OCI-LY1 (cell line): ENCODE measurements around the gene SMC5.

Experiments used
- H2AFZ ChIP-seq: fragments of 200-600 bp; sonication (generic), shearing (Covaris generic); 2 replicates; pipeline ENCODE4 v1.6.0; 2014; ENCODE audit warnings: antibody characterized with exemption, mild to moderate bottlenecking, low read length
- H3F3A ChIP-seq: fragments of 200-600 bp; sonication (generic), shearing (Covaris generic); 2 replicates; pipeline ENCODE4 v1.6.0; 2014; ENCODE audit warnings: mild to moderate bottlenecking, antibody characterized with exemption, low read length, moderate library complexity; ENCODE audit not compliant: insufficient read depth
- H3K27ac ChIP-seq: fragments of 200-600 bp; sonication (generic); 2 replicates; pipeline ENCODE4 v1.5.1; 2014; ENCODE audit warnings: low read length, mixed run types, mild to moderate bottlenecking, low read depth; ENCODE audit not compliant: poor library complexity, severe bottlenecking
- H3K27me3 ChIP-seq: fragments of 200-600 bp; sonication (generic); 2 replicates; pipeline ENCODE4 v1.6.0; 2014; ENCODE audit warnings: antibody characterized with exemption, mild to moderate bottlenecking, low read length, moderate library complexity; ENCODE audit not compliant: insufficient read depth
- H3K36me3 ChIP-seq: fragments of 200-600 bp; sonication (generic); 2 replicates; pipeline ENCODE4 v1.6.1; 2014; ENCODE audit warnings: mild to moderate bottlenecking, antibody characterized with exemption, low read length, moderate library complexity, mixed read lengths; ENCODE audit not compliant: insufficient read depth
- H3K4me1 ChIP-seq: fragments of 200-600 bp; sonication (generic); 2 replicates; pipeline ENCODE4 v1.5.1; 2014; ENCODE audit warnings: mild to moderate bottlenecking, low read length, moderate library complexity; ENCODE audit not compliant: insufficient read depth, severe bottlenecking
- H3K4me2 ChIP-seq: fragments of 200-600 bp; sonication (generic), shearing (Covaris generic); 2 replicates; pipeline ENCODE4 v1.6.1; 2014; ENCODE audit warnings: low read length
- H3K4me3 ChIP-seq: fragments of 200-600 bp; sonication (generic); 2 replicates; pipeline ENCODE4 v1.5.1; 2014; ENCODE audit warnings: low read length, low read depth, mild to moderate bottlenecking, mixed read lengths; ENCODE audit not compliant: poor library complexity, severe bottlenecking
- H3K79me2 ChIP-seq: fragments of 200-600 bp; shearing (Covaris generic); 2 replicates; pipeline ENCODE4 v1.6.1; 2016; ENCODE audit warnings: mixed run types, low read length, mixed read lengths; ENCODE audit not compliant: insufficient read depth
- H3K9ac ChIP-seq: fragments of 200-600 bp; sonication (generic), shearing (Covaris generic); 2 replicates; pipeline ENCODE4 v1.6.1; 2014; ENCODE audit warnings: mild to moderate bottlenecking, low read length, mixed read lengths
- H3K9me2 ChIP-seq: fragments of 200-600 bp; sonication (generic), shearing (Covaris generic); 2 replicates; pipeline ENCODE4 v1.6.1; 2014; ENCODE audit warnings: low read depth, mild to moderate bottlenecking, low read length, mixed read lengths
- H3K9me3 ChIP-seq: fragments of 200-600 bp; shearing (Covaris generic); 2 replicates; pipeline ENCODE4 v1.6.1; 2014; ENCODE audit warnings: low read length, mixed read lengths
- H4K20me1 ChIP-seq: fragments of 200-600 bp; sonication (generic), shearing (Covaris generic); 2 replicates; pipeline ENCODE4 v1.6.0; 2016; ENCODE audit warnings: mild to moderate bottlenecking, low read length; ENCODE audit not compliant: insufficient read depth
- CTCF ChIP-seq: fragments of 200-600 bp; sonication (generic), shearing (Covaris generic); IDR thresholded peaks from 2 replicates; pipeline ENCODE4 v1.5.1; 2017; ENCODE audit warnings: mild to moderate bottlenecking, antibody characterized with exemption, low read length, moderate library complexity, mixed read lengths
- EZH2 ChIP-seq: fragments of 200-600 bp; sonication (generic), shearing (Covaris generic); IDR thresholded peaks from 2 replicates; pipeline ENCODE4 v1.8.0; 2017; ENCODE audit warnings: borderline replicate concordance, mixed run types, mild to moderate bottlenecking, antibody characterized with exemption, low read length, moderate library complexity, mixed read lengths

SMC5 gene

GRCh38 chr9:70283848-70284247 lies 25.1 kb downstream of the SMC5 start:
- Histone ChIP-seq H3K9ac (no peak overlapping the region), H3K36me3 (peaks cover 94% of the 10 kb centered on the region), H3K27me3 (no peaks in the 10 kb centered on the region), H4K20me1 (no peaks in the 10 kb centered on the region), H3K79me2 (no peaks in the 10 kb centered on the region), H3K4me3 (no peak overlapping the region), H3K9me2 (no peaks in the 10 kb centered on the region), H3K27ac (no peak overlapping the region), H2AFZ (no peak overlapping the region), H3K4me1 (no peaks in the 10 kb centered on the region), H3K4me2 (no peak overlapping the region), H3K9me3 (no peaks in the 10 kb centered on the region), H3F3A (no peaks in the 10 kb centered on the region)
- TF ChIP-seq CTCF (no peak), EZH2 (no peak)

- Histone ChIP-seq H3K9ac (no peak overlapping the region), H3K27ac (no peak overlapping the region), H3K9me2 (no peaks in the 10 kb centered on the region), H3K36me3 (peaks cover 97% of the 10 kb centered on the region), H4K20me1 (no peaks in the 10 kb centered on the region), H3K27me3 (no peaks in the 10 kb centered on the region), H3K4me3 (no peak overlapping the region), H3K9me3 (no peaks in the 10 kb centered on the region; the same call in 1 of the 2 replicates), H3K4me1 (no peaks in the 10 kb centered on the region), H2AFZ (no peak overlapping the region), H3F3A (no peaks in the 10 kb centered on the region), H3K4me2 (no peak overlapping the region), H3K79me2 (no peaks in the 10 kb centered on the region)
- TF ChIP-seq CTCF (no peak), EZH2 (no peak)
Observed at GRCh38 chr9:70285246-70285645, 26.5 kb downstream of the SMC5 start.

- H3K27me3 ChIP-seq, result no peaks in the 10 kb centered on the region
- H2AFZ ChIP-seq, result no peak overlapping the region
- H3K4me2 ChIP-seq, result no peak overlapping the region
- H3K4me1 ChIP-seq, result no peaks in the 10 kb centered on the region
- no peaks in the 10 kb centered on the region for H4K20me1 ChIP-seq
- H3K9me3 ChIP-seq, result no peaks in the 10 kb centered on the region; the same call in 1 of the 2 replicates
- no peaks in the 10 kb centered on the region for H3F3A ChIP-seq
- H3K79me2 ChIP-seq, result no peaks in the 10 kb centered on the region
- H3K9ac ChIP-seq, result no peak overlapping the region
- no peak overlapping the region for H3K27ac ChIP-seq
- no peaks in the 10 kb centered on the region for H3K9me2 ChIP-seq
- peaks cover 97% of the 10 kb centered on the region for H3K36me3 ChIP-seq
- H3K4me3 ChIP-seq, result no peak overlapping the region
- TF ChIP-seq CTCF (no peak), EZH2 (no peak)
Observed at GRCh38 chr9:70285981-70286598, 27.3 kb downstream of the SMC5 start.
